Colonic mucosa (tissue), 4 donors: ENCODE data around the gene ADARB2. TPM values are rescaled to one million over a fixed set of nuclear protein-coding genes. Genes with fewer than 3 reads are reported as not detected.

ENCODE experiments used
- DNase-seq: peaks from one replicate; pipeline ENCODE4 v3.0.0-alpha.2; 2020
- H3K27ac ChIP-seq: fragments of 200-600 bp; one replicate; pipeline ENCODE4 v1.8.0; 2021
- H3K27me3 ChIP-seq: fragments of 200-600 bp; one replicate; pipeline ENCODE4 v1.8.0; 2021
- H3K36me3 ChIP-seq: fragments of 200-600 bp; one replicate; pipeline ENCODE4 v1.8.0; 2021
- H3K4me1 ChIP-seq: fragments of 200-600 bp; one replicate; pipeline ENCODE4 v1.8.0; 2021; ENCODE audit warnings: mild to moderate bottlenecking
- H3K4me3 ChIP-seq: fragments of 200-600 bp; one replicate; pipeline ENCODE4 v1.8.0; 2021
- H3K9ac ChIP-seq, 2 donors: one replicate each; pipeline ENCODE4 v1.7.0; 2013; ENCODE audit warnings: control low read depth in 2 of 2, low read depth in 2 of 2, low read length in 2 of 2
- H3K9me3 ChIP-seq: fragments of 200-600 bp; one replicate; pipeline ENCODE4 v1.8.0; 2021
- CTCF ChIP-seq: fragments of 200-600 bp; IDR thresholded peaks from one replicate; pipeline ENCODE4 v1.8.0; 2022; ENCODE audit warnings: antibody characterized with exemption, mild to moderate bottlenecking
- intact Hi-C: fragments of 100-400 bp; cut with DNase I; formaldehyde crosslinking; loops from one replicate; pipeline ENCODE4 v1.14.1; 2022
- total RNA-seq, 2 donors: library from RNA; stranded (reverse); fragmentation: NEBNext Ultra II Directional in 1 of 2; extraction: Animal tissue kit (Norgen Biotek cat#: 25700) in 1 of 2; gene quantifications; one replicate each; pipeline ENCODE4 v1.2.1, GENCODE V29; 2021
- donor health status: healthy.
- donor health status: DM: no; HTN: no; CAD: no.
- donor health status: DM: no; HTN: no; CAD: no.

ADARB2 gene
- total RNA-seq, 2 donors from 2014 or later: 0.19 TPM; not detected in 1

- no peak overlapping the region for H3K27ac ChIP-seq
- no peaks in the 10 kb centered on the region for H3K27me3 ChIP-seq
- H3K9me3 ChIP-seq: no peaks in the 10 kb centered on the region
- intact Hi-C loops: no loop called here
- H3K36me3 ChIP-seq: no peaks in the 10 kb centered on the region
- no peak overlapping the region for H3K9ac ChIP-seq
- DNase-seq: no peak
- no peaks in the 10 kb centered on the region for H3K4me1 ChIP-seq
- H3K4me3 ChIP-seq: no peak overlapping the region
- no peak for TF ChIP-seq CTCF
Measured at GRCh38 chr10:1324903-1325302, 412.4 kb downstream of the ADARB2 start.

- no peak for DNase-seq
Measured at GRCh38 chr10:1323951-1324350, 413.4 kb downstream of the ADARB2 start.

GRCh38 chr10:1320739-1321320 is 416.5 kb downstream of the ADARB2 start:
- H3K27me3 ChIP-seq: no peaks in the 10 kb centered on the region
- no peaks in the 10 kb centered on the region for H3K4me1 ChIP-seq
- no peak overlapping the region for H3K4me3 ChIP-seq
- H3K36me3 ChIP-seq: no peaks in the 10 kb centered on the region
- intact Hi-C loops: no loop called here
- no peak for DNase-seq
- no peak for TF ChIP-seq CTCF
- H3K9me3 ChIP-seq: no peaks in the 10 kb centered on the region
- H3K27ac ChIP-seq: no peak overlapping the region
- no peak overlapping the region for H3K9ac ChIP-seq

More at GRCh38 chr10:1323951-1324350, 413.4 kb downstream of the ADARB2 start:
- H3K27ac ChIP-seq: no peak overlapping the region
- no peaks in the 10 kb centered on the region for H3K4me1 ChIP-seq
- TF ChIP-seq CTCF: no peak
- intact Hi-C loops: no loop called here
- H3K9ac ChIP-seq: no peak overlapping the region
- no peak overlapping the region for H3K4me3 ChIP-seq
- H3K27me3 ChIP-seq: no peaks in the 10 kb centered on the region
- H3K9me3 ChIP-seq: no peaks in the 10 kb centered on the region
- no peaks in the 10 kb centered on the region for H3K36me3 ChIP-seq

GRCh38 chr10:1316809-1317143 is 420.5 kb downstream of the ADARB2 start:
- DNase-seq: no peak
- Histone ChIP-seq H3K27ac (no peak overlapping the region), H3K27me3 (no peaks in the 10 kb centered on the region), H3K4me1 (no peaks in the 10 kb centered on the region), H3K36me3 (no peaks in the 10 kb centered on the region), H3K9me3 (no peaks in the 10 kb centered on the region), H3K9ac (no peak overlapping the region), H3K4me3 (no peak overlapping the region)
- intact Hi-C loops: no loop called here
- TF ChIP-seq CTCF: no peak

GRCh38 chr10:1316121-1316808 is 421.1 kb downstream of the ADARB2 start:
- Histone ChIP-seq H3K27me3 (no peaks in the 10 kb centered on the region), H3K9ac (no peak overlapping the region), H3K9me3 (no peaks in the 10 kb centered on the region), H3K36me3 (no peaks in the 10 kb centered on the region), H3K4me3 (no peak overlapping the region), H3K27ac (no peak overlapping the region), H3K4me1 (no peaks in the 10 kb centered on the region)
- no peak for TF ChIP-seq CTCF
- intact Hi-C loops: no loop called here
- DNase-seq: no peak
